Astrocyte (in vitro differentiated cells and primary cell): ENCODE results near the gene RAB11FIP3.

Experiments used
- EZH2 ChIP-seq: IDR thresholded peaks from 2 replicates; pipeline ENCODE4 v1.6.1; 2012; ENCODE audit warnings: mild to moderate bottlenecking, low read length, inconsistent platforms; ENCODE audit not compliant: insufficient read depth
- TF ChIP-seq, protein P1 (sequence below): IDR thresholded peaks from 2 replicates; pipeline ENCODE4 v1.5.1; 2011; ENCODE audit warnings: low read depth, mild to moderate bottlenecking, inconsistent platforms, low read length, moderate library complexity; ENCODE audit not compliant: insufficient read depth

DNA sequence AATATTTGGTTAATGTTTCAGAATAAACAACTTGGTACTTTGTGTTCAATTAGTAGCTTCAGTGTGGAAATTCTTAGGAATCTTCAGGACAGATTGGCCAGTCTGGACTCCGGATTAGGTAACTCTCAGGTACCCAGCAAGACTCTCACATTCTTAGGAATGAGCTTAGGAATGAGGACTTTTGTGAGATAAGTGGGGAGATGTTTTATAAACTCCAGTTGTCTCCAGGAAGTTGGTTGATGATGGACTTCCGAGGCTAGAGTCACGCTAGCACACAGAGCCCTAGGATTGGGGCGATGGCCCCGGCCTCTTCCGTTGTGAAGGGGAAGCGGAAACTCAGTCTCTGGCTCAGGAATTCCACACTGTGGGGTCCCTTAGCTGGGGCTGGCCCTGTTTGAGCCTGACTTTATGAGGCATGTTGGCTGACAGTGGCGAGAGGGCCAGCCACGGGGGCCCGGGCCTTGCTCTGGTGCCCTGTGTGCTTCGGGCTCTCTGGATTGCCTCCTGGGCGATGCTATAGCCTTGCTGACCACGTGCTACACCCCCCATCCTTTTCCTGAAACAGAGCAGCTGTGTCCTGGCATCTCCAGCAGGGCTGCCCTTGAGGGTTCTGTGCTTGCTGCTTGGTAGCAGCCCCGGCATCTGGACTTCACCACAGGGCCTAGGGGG lies 32.4 kb downstream of the RAB11FIP3 start:
- TF ChIP-seq, protein P1, sequence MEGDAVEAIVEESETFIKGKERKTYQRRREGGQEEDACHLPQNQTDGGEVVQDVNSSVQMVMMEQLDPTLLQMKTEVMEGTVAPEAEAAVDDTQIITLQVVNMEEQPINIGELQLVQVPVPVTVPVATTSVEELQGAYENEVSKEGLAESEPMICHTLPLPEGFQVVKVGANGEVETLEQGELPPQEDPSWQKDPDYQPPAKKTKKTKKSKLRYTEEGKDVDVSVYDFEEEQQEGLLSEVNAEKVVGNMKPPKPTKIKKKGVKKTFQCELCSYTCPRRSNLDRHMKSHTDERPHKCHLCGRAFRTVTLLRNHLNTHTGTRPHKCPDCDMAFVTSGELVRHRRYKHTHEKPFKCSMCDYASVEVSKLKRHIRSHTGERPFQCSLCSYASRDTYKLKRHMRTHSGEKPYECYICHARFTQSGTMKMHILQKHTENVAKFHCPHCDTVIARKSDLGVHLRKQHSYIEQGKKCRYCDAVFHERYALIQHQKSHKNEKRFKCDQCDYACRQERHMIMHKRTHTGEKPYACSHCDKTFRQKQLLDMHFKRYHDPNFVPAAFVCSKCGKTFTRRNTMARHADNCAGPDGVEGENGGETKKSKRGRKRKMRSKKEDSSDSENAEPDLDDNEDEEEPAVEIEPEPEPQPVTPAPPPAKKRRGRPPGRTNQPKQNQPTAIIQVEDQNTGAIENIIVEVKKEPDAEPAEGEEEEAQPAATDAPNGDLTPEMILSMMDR: no peak
- no peak for TF ChIP-seq EZH2
